ENCODE results near the gene STX18. TPM values are rescaled to one million over a fixed set of nuclear protein-coding genes. Genes with fewer than 3 reads are reported as not detected.
A peak's percentile ranks its signal among the peaks of the same experiment; 100 is the strongest.

The STX18 gene
- total RNA-seq, 2 experiments from 2014 or later, result 19.5 to 20.0 TPM

- Mint-ChIP-seq H3K9me3 (no peaks in the 10 kb centered on the region), H3K4me1 (ENCODE audit: low read depth) (peaks cover 6% of the 10 kb centered on the region), H3K27ac (no peak overlapping the region), H3K27me3 (no peaks in the 10 kb centered on the region), H3K36me3 (ENCODE audit: low read depth) (peaks cover 9% of the 10 kb centered on the region), H3K4me3 (no peak overlapping the region)
- ChIA-PET CTCF (no interaction called here), POLR2A (interaction anchor here (1.5 kb wide), 1 partner anchor 12 kb away, joined by 3 read pairs; no protein-coding TSS in a partner anchor)
- intact Hi-C loops (cut with micrococcal nuclease), result no loop called here
- DNase-seq (no peak), ATAC-seq (no peak)
- TF ChIP-seq CTCF (IDR thresholded peaks at IDR 0.05), result no peak
Observed at GRCh38 chr4:4396628-4397440, 145.0 kb downstream of the STX18 start.

GRCh38 chr4:4395849-4396627 lies 145.8 kb downstream of the STX18 start:
- no peak overlapping the region for H3K4me3 Mint-ChIP-seq
- DNase-seq, result no peak
- peaks cover 9% of the 10 kb centered on the region for H3K36me3 Mint-ChIP-seq (ENCODE audit: low read depth)
- ChIA-PET POLR2A (interaction anchor here (1.5 kb wide), 1 partner anchor 11 kb away, joined by 3 read pairs; no protein-coding TSS in a partner anchor), CTCF (interaction anchor here (1.7 kb wide), 1 partner anchor 11 kb away, joined by 6 read pairs; no protein-coding TSS in a partner anchor)
- H3K27me3 Mint-ChIP-seq, result no peaks in the 10 kb centered on the region
- H3K9me3 Mint-ChIP-seq, result no peaks in the 10 kb centered on the region
- intact Hi-C loops (cut with micrococcal nuclease), result no loop called here
- no peak overlapping the region for H3K27ac Mint-ChIP-seq
- TF ChIP-seq CTCF (IDR thresholded peaks at IDR 0.05), result no peak
- peaks cover 6% of the 10 kb centered on the region for H3K4me1 Mint-ChIP-seq (ENCODE audit: low read depth)
- ATAC-seq, result peak; percentile 61

GRCh38 chr4:4395371-4395770 lies 146.5 kb downstream of the STX18 start:
- no peak for DNase-seq
- ChIA-PET POLR2A (interaction anchor here (1.5 kb wide), 1 partner anchor 10 kb away, joined by 3 read pairs; no protein-coding TSS in a partner anchor), CTCF (interaction anchor here (1.7 kb wide), 1 partner anchor 11 kb away, joined by 6 read pairs; no protein-coding TSS in a partner anchor)
- intact Hi-C loops (cut with micrococcal nuclease), result no loop called here
- no peaks in the 10 kb centered on the region for H3K27me3 Mint-ChIP-seq
- TF ChIP-seq CTCF (IDR thresholded peaks at IDR 0.05), result no peak
- no peak overlapping the region for H3K4me3 Mint-ChIP-seq
- no peak for ATAC-seq
- H3K36me3 Mint-ChIP-seq (ENCODE audit: low read depth), result peaks cover 9% of the 10 kb centered on the region
- H3K27ac Mint-ChIP-seq, result no peak overlapping the region
- H3K4me1 Mint-ChIP-seq (ENCODE audit: low read depth), result peaks cover 6% of the 10 kb centered on the region
- H3K9me3 Mint-ChIP-seq, result no peaks in the 10 kb centered on the region

GRCh38 chr4:4394644-4395043 lies 147.2 kb downstream of the STX18 start:
- H3K9me3 Mint-ChIP-seq, result no peaks in the 10 kb centered on the region
- no peaks in the 10 kb centered on the region for H3K27me3 Mint-ChIP-seq
- POLR2A ChIA-PET, result no interaction called here
- ATAC-seq, result no peak
- peaks cover 6% of the 10 kb centered on the region for H3K4me1 Mint-ChIP-seq (ENCODE audit: low read depth)
- TF ChIP-seq CTCF (IDR thresholded peaks at IDR 0.05), result no peak
- no peak overlapping the region for H3K27ac Mint-ChIP-seq
- peaks cover 9% of the 10 kb centered on the region for H3K36me3 Mint-ChIP-seq (ENCODE audit: low read depth)
- intact Hi-C loops (cut with micrococcal nuclease), result no loop called here
- CTCF ChIA-PET, result interaction anchor here (1.7 kb wide), 1 partner anchor 10 kb away, joined by 6 read pairs; no protein-coding TSS in a partner anchor
- no peak for DNase-seq
- H3K4me3 Mint-ChIP-seq, result no peak overlapping the region

Data from activated CD8-positive, alpha-beta T cell treated with anti-CD3 and anti-CD28 coated beads for 36 hours (primary cell).